ENCODE measurements around the gene PPP3R1.
A peak's percentile ranks its signal among the peaks of the same experiment; 100 is the strongest.

PPP3R1 gene

GRCh38 chr2:68252400-68253218, at the start of gene PPP3R1:
TSS of gene PPP3R1 (minus strand) at chr2:68252532. CDS start at chr2:68252127, 405 bp downstream.
- Histone ChIP-seq H3K36me3 (ENCODE audit: control insufficient read depth, insufficient read depth, low read length, severe bottlenecking) (no peaks in the 10 kb centered on the region), H3K4me3 (ENCODE audit: low read length) (peak within 1 kb of the TSS; percentile 100), H3K9me3 (ENCODE audit: control insufficient read depth, low read length) (no peaks in the 10 kb centered on the region), H3K27me3 (replicated peaks; ENCODE audit: control insufficient read depth, insufficient read depth, low read length) (no peaks in the 10 kb centered on the region), H3K4me1 (ENCODE audit: control insufficient read depth, insufficient read depth, low read length) (peaks cover 42% of the 10 kb centered on the region), H3K9ac (ENCODE audit: low read length) (peak within 1 kb of the TSS; percentile 99)
- DNase-seq (ENCODE audit: low read depth), result peak; percentile 98

DNA sequence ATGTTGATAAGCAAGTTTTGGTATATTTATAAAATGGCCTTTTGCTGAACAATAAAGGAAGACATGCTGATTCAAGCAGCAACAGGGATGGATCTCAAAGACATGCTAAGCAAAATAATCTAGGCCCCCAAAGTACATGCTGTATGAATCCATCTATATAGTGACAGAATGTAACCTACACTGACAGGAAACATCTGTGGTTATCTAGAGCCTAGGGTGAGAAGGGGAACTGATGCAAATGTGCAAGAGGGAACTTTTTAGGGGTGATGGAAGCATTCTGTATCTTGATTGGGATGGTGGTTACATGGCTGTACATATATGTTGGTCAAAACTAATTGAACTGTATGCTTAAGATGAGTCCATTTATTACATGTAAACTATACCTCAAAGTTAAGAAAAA, 43.2 kb upstream of the PPP3R1 start:
- no peaks in the 10 kb centered on the region for H3K36me3 ChIP-seq (ENCODE audit: control insufficient read depth, insufficient read depth, low read length, severe bottlenecking)
- H3K4me3 ChIP-seq (ENCODE audit: low read length), result no peak overlapping the region
- DNase-seq (ENCODE audit: low read depth), result no peak
- no peaks in the 10 kb centered on the region for H3K27me3 ChIP-seq (replicated peaks; ENCODE audit: control insufficient read depth, insufficient read depth, low read length)
- no peak overlapping the region for H3K9ac ChIP-seq (ENCODE audit: low read length)
- no peaks in the 10 kb centered on the region for H3K9me3 ChIP-seq (ENCODE audit: control insufficient read depth, low read length)
- H3K4me1 ChIP-seq (ENCODE audit: control insufficient read depth, insufficient read depth, low read length), result no peaks in the 10 kb centered on the region

DNA sequence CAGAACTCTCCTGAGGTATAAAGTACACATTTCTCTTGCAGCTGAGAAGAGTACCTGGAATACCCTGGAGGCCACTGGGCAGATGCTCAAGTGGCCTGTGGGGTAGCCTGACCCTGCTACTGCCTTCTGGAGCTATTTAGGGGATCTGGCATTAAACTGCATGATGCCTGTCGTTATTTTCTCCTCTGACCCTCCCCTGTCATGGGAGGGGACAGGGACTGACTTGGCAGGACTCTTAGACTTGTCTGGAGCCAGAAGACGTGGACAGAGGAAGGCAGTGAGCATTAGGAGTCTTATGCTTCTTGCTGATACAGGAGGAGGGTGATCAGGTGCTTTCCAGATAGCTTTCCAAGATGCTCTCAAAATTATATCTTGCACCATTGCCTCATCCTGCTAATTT, 42.6 kb upstream of the PPP3R1 start:
- no peaks in the 10 kb centered on the region for H3K4me1 ChIP-seq (ENCODE audit: control insufficient read depth, insufficient read depth, low read length)
- H3K27me3 ChIP-seq (replicated peaks; ENCODE audit: control insufficient read depth, insufficient read depth, low read length), result no peaks in the 10 kb centered on the region
- no peak overlapping the region for H3K4me3 ChIP-seq (ENCODE audit: low read length)
- no peak for DNase-seq (ENCODE audit: low read depth)
- no peak overlapping the region for H3K9ac ChIP-seq (ENCODE audit: low read length)
- no peaks in the 10 kb centered on the region for H3K36me3 ChIP-seq (ENCODE audit: control insufficient read depth, insufficient read depth, low read length, severe bottlenecking)
- H3K9me3 ChIP-seq (ENCODE audit: control insufficient read depth, low read length), result no peaks in the 10 kb centered on the region

GRCh38 chr2:68294187-68294586, 41.9 kb upstream of the PPP3R1 start:
- Histone ChIP-seq H3K4me3 (ENCODE audit: low read length) (no peak overlapping the region), H3K9ac (ENCODE audit: low read length) (no peak overlapping the region), H3K9me3 (ENCODE audit: control insufficient read depth, low read length) (no peaks in the 10 kb centered on the region), H3K27me3 (replicated peaks; ENCODE audit: control insufficient read depth, insufficient read depth, low read length) (no peaks in the 10 kb centered on the region), H3K36me3 (ENCODE audit: control insufficient read depth, insufficient read depth, low read length, severe bottlenecking) (no peaks in the 10 kb centered on the region), H3K4me1 (ENCODE audit: control insufficient read depth, insufficient read depth, low read length) (no peaks in the 10 kb centered on the region)
- no peak for DNase-seq (ENCODE audit: low read depth)

- H3K4me3 ChIP-seq (ENCODE audit: low read length), result no peak overlapping the region
- H3K36me3 ChIP-seq (ENCODE audit: control insufficient read depth, insufficient read depth, low read length, severe bottlenecking), result no peaks in the 10 kb centered on the region
- no peak overlapping the region for H3K9ac ChIP-seq (ENCODE audit: low read length)
- H3K9me3 ChIP-seq (ENCODE audit: control insufficient read depth, low read length), result no peaks in the 10 kb centered on the region
- no peaks in the 10 kb centered on the region for H3K27me3 ChIP-seq (replicated peaks; ENCODE audit: control insufficient read depth, insufficient read depth, low read length)
- DNase-seq (ENCODE audit: low read depth), result no peak
- H3K4me1 ChIP-seq (ENCODE audit: control insufficient read depth, insufficient read depth, low read length), result peaks cover 1% of the 10 kb centered on the region
Observed at GRCh38 chr2:68293755-68294154, 41.4 kb upstream of the PPP3R1 start.

DNA sequence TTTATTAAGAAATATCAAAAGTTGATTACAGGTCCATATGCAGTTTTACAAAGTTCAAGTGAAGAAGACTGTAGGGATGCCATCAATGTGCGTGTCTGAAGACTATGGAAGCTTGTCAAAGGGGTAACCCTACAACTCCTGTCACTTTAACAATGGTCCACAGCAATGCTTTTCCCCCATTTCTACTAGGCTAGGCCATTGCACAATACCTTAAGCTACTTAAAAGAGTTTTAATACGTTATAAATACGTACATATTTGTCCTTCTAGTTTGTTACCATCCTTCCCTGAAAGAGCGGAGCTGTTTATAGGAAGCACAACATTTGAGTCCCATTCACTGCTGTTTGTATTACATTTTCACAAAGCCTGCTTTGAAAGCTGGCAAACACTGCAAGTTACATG, 40.7 kb upstream of the PPP3R1 start:
- Histone ChIP-seq H3K4me1 (ENCODE audit: control insufficient read depth, insufficient read depth, low read length) (peaks cover 9% of the 10 kb centered on the region), H3K4me3 (ENCODE audit: low read length) (no peak overlapping the region), H3K9ac (ENCODE audit: low read length) (no peak overlapping the region), H3K27me3 (replicated peaks; ENCODE audit: control insufficient read depth, insufficient read depth, low read length) (no peaks in the 10 kb centered on the region), H3K36me3 (ENCODE audit: control insufficient read depth, insufficient read depth, low read length, severe bottlenecking) (no peaks in the 10 kb centered on the region), H3K9me3 (ENCODE audit: control insufficient read depth, low read length) (no peaks in the 10 kb centered on the region)
- no peak for DNase-seq (ENCODE audit: low read depth)

GRCh38 chr2:68292108-68292710, 39.9 kb upstream of the PPP3R1 start:
- H3K4me1 ChIP-seq (ENCODE audit: control insufficient read depth, insufficient read depth, low read length), result peaks cover 16% of the 10 kb centered on the region
- peak; percentile 47 for DNase-seq (ENCODE audit: low read depth)

DNA sequence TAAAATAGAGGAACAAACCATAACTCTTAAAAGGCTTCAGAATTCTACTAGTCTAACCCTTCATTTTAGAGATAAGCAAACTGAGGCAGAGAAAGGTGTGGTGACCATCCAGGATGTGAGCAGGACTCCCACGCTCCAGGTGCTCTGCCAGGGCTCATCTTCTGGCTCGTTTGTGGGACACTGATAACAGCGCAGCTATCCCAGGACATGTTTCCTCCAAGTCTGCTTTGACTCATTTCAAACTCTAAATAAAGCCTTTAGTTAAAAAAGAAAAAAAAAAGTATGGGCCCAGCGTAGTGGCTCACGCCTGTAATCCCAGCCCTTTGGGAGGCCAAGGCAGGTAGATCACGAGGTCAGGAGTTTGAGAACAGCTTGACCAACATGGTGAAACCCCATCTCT, 39.0 kb upstream of the PPP3R1 start:
- Histone ChIP-seq H3K4me3 (ENCODE audit: low read length) (no peak overlapping the region), H3K9ac (ENCODE audit: low read length) (no peak overlapping the region), H3K9me3 (ENCODE audit: control insufficient read depth, low read length) (no peaks in the 10 kb centered on the region), H3K36me3 (ENCODE audit: control insufficient read depth, insufficient read depth, low read length, severe bottlenecking) (no peaks in the 10 kb centered on the region), H3K27me3 (replicated peaks; ENCODE audit: control insufficient read depth, insufficient read depth, low read length) (no peaks in the 10 kb centered on the region), H3K4me1 (ENCODE audit: control insufficient read depth, insufficient read depth, low read length) (peaks cover 18% of the 10 kb centered on the region)
- no peak for DNase-seq (ENCODE audit: low read depth)

More at GRCh38 chr2:68292108-68292710, 39.9 kb upstream of the PPP3R1 start:
- Histone ChIP-seq H3K27me3 (replicated peaks; ENCODE audit: control insufficient read depth, insufficient read depth, low read length) (no peaks in the 10 kb centered on the region), H3K4me3 (ENCODE audit: low read length) (no peak overlapping the region), H3K36me3 (ENCODE audit: control insufficient read depth, insufficient read depth, low read length, severe bottlenecking) (no peaks in the 10 kb centered on the region), H3K9me3 (ENCODE audit: control insufficient read depth, low read length) (no peaks in the 10 kb centered on the region), H3K9ac (ENCODE audit: low read length) (no peak overlapping the region)

GRCh38 chr2:68290901-68291300, 38.6 kb upstream of the PPP3R1 start:
- no peaks in the 10 kb centered on the region for H3K36me3 ChIP-seq (ENCODE audit: control insufficient read depth, insufficient read depth, low read length, severe bottlenecking)
- H3K9ac ChIP-seq (ENCODE audit: low read length), result no peak overlapping the region
- H3K4me1 ChIP-seq (ENCODE audit: control insufficient read depth, insufficient read depth, low read length), result peaks cover 18% of the 10 kb centered on the region
- H3K9me3 ChIP-seq (ENCODE audit: control insufficient read depth, low read length), result no peaks in the 10 kb centered on the region
- no peaks in the 10 kb centered on the region for H3K27me3 ChIP-seq (replicated peaks; ENCODE audit: control insufficient read depth, insufficient read depth, low read length)
- H3K4me3 ChIP-seq (ENCODE audit: low read length), result no peak overlapping the region
- no peak for DNase-seq (ENCODE audit: low read depth)

- Histone ChIP-seq H3K9me3 (ENCODE audit: control insufficient read depth, low read length) (no peaks in the 10 kb centered on the region), H3K4me1 (ENCODE audit: control insufficient read depth, insufficient read depth, low read length) (peaks cover 29% of the 10 kb centered on the region), H3K36me3 (ENCODE audit: control insufficient read depth, insufficient read depth, low read length, severe bottlenecking) (no peaks in the 10 kb centered on the region), H3K9ac (ENCODE audit: low read length) (peak overlapping the region; percentile 27), H3K4me3 (ENCODE audit: low read length) (peak overlapping the region; percentile 43), H3K27me3 (replicated peaks; ENCODE audit: control insufficient read depth, insufficient read depth, low read length) (no peaks in the 10 kb centered on the region)
- DNase-seq (ENCODE audit: low read depth), result peak; percentile 53
Observed at GRCh38 chr2:68287580-68288441, 35.5 kb upstream of the PPP3R1 start.

GRCh38 chr2:68284896-68285295, 32.6 kb upstream of the PPP3R1 start:
- H3K36me3 ChIP-seq (ENCODE audit: control insufficient read depth, insufficient read depth, low read length, severe bottlenecking), result no peaks in the 10 kb centered on the region
- no peaks in the 10 kb centered on the region for H3K27me3 ChIP-seq (replicated peaks; ENCODE audit: control insufficient read depth, insufficient read depth, low read length)
- H3K4me3 ChIP-seq (ENCODE audit: low read length), result peak overlapping the region; percentile 11
- DNase-seq (ENCODE audit: low read depth), result peak; percentile 94
- H3K4me1 ChIP-seq (ENCODE audit: control insufficient read depth, insufficient read depth, low read length), result peaks cover 40% of the 10 kb centered on the region
- no peaks in the 10 kb centered on the region for H3K9me3 ChIP-seq (ENCODE audit: control insufficient read depth, low read length)
- peak overlapping the region; percentile 30 for H3K9ac ChIP-seq (ENCODE audit: low read length)
